GM12872 (cell line): ENCODE results near the gene HAVCR1.

ENCODE experiments used
- TF ChIP-seq, protein P1 (sequence below): IDR thresholded peaks from 3 replicates; pipeline ENCODE4 v1.5.1; 2011; ENCODE audit warnings: low read depth, mild to moderate bottlenecking, low read length, moderate library complexity; ENCODE audit not compliant: insufficient read depth

Gene HAVCR1

DNA sequence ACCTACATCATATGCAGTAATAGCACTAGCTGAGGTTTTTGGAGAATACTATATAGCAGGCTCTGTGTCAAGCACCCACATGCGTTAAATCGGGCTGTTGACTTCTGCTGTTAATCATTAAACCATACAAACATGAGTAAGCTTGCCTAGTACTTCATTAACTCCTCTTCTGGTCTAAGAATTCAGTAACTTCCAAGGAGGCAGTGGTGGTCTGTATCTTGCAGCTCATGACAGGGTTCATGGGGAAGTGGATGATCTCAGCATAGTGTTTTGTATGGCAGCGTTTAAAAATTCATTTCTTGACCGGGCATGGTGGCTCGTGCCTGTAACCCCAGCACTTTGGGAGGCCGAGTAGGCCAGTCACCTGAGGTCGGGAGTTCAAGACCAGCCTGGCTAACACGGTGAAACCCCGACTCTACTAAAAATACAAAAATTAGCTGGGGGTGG is at the start of gene HAVCR1:
HAVCR1 (minus strand) TSS at position 24 of the 447 bp plus-strand sequence. CDS start 1,173 bp downstream, outside the sequence.
- TF ChIP-seq, protein P1, sequence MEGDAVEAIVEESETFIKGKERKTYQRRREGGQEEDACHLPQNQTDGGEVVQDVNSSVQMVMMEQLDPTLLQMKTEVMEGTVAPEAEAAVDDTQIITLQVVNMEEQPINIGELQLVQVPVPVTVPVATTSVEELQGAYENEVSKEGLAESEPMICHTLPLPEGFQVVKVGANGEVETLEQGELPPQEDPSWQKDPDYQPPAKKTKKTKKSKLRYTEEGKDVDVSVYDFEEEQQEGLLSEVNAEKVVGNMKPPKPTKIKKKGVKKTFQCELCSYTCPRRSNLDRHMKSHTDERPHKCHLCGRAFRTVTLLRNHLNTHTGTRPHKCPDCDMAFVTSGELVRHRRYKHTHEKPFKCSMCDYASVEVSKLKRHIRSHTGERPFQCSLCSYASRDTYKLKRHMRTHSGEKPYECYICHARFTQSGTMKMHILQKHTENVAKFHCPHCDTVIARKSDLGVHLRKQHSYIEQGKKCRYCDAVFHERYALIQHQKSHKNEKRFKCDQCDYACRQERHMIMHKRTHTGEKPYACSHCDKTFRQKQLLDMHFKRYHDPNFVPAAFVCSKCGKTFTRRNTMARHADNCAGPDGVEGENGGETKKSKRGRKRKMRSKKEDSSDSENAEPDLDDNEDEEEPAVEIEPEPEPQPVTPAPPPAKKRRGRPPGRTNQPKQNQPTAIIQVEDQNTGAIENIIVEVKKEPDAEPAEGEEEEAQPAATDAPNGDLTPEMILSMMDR: no peak

DNA sequence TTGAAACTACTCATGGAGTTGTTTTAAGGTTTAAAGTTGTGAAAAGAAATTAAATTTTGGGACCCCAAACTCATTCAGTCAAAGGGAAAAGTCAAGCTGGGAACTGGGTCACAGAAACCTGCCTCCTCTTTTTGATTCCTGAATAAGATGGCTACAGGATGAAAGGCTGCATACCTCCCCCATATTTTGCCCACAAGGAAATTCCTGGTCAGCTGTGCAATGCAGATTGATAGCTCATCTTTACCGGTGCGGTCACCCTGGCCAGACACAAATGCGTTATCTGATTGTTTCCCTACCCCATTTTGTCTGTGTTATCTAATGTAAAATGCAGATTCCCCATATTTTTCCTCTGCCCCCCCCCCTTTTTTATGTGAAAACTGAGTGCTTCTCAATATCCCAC is 48.6 kb upstream of the HAVCR1 start:
- TF ChIP-seq, protein P1: no peak

DNA sequence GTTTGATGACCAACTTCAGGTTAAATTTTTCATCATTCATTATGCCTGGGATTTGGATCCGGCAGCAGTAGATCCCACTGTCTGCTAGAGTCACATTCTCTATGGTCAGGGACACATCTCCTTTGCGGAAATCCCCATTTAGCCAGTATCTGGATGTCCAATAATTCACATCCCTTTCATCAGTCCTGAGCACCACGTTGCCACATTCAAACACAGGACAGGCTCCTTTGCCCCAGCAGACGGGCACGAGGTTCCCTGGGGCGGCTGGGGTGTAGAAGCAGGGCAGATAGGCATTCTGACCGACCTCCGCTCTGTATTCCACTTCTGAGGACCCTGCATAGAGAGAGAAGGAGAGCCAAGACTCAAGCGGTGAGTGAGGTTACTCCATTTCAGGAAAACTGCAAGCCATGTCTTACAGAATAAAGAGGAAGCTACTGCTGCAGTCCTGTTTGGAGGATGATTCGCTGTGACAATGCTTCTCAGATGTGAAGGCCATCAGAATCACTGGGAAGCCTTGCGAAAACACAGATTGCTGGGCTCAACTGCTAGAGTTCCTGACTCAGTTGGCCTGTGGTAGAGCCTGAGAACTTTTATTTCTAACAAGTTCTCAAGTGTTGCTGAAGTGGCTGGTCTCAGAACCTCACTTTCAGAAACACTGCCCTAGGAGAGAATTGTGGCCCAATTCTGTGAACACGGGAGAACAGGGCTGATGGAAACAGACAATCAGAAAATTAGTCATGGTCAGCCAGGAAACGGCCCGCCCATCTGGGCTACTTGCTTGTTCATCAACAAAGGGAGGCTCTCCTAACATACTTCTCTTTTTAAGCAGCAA is 47.9 kb upstream of the HAVCR1 start:
- TF ChIP-seq, protein P1: no peak

DNA sequence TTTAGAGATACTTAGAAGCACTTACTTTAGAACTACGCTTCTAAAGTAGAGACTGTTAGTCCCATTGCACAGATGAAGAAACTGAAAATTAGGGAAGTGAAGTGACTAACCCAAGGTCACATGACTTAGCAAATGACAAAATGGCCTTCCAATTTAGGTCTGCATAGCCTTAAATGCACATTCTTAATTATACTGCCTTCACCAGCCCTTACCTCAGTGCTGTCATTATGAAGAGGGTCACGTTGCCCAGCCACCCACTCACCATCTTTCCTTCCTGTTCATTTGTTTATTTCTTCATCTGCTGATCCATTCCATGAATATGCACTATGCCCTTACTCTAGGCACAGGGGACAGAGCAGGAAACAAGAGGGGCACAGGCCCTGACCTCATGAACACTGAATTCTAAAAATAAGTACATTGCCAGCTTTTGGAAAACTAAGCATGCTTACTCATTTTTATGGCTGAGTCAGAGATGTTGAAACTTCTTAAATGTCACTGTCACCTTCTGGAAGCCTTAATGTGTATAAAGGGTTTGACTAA is 41.3 kb upstream of the HAVCR1 start:
- TF ChIP-seq, protein P1: no peak

DNA sequence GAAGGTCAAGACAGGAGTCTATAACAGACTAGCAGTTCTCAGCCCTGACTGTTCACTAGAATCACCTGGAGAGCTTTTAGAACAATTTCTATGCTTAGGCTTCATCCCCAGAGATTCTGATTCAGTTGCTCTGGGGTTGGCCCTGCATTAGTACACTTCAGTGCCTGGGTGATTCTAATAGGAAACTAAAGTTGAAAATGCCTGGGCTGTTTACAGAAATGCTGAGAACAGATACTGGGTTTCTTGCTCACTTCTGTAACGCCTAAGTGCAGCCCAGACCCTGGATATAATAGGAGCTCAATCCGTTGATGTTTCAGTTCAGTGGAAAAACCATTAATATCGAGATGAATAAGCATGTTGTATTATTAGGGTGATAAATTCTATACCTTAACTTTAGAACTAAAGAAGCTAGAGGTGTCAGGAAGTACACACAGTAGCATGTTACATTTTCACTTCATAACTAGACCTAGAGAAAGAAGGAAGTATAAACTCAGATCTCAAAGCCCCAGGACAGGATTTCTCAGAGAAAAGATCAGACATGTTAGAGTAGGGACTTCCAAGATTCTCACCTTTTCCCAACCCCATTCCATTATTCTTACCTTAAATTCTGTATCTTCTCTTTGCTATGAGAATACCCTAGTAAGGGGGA is 29.6 kb upstream of the HAVCR1 start:
- TF ChIP-seq, protein P1: no peak

DNA sequence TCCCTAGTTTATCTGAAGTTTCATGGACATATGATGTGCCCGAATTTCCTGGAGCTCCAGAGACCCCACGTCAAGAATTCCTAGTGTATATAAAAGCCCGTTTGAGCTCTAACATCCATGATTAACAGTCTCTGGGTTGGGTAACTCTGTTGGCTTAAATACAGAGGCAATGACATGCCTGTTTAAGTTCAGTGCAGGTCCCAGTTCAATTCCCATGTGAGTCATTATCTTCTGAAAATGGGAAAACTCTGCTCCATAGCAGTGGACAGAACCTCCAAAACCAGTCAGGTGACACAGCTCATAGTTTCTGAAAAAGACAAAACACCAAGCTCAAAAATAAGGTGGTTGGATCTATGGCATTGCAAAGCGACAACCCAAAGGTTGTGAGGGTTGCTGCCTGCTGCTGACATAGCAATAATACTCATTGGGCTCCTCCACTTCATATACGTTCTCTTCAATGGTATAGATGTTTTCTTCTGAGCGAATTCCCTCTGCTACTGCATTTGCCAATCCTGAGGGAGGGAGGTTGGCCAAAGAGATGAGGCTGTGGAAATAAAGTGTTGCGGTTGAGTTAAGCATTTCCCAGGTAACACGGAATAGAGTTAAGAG is 27.9 kb upstream of the HAVCR1 start:
- TF ChIP-seq, protein P1: no peak

DNA sequence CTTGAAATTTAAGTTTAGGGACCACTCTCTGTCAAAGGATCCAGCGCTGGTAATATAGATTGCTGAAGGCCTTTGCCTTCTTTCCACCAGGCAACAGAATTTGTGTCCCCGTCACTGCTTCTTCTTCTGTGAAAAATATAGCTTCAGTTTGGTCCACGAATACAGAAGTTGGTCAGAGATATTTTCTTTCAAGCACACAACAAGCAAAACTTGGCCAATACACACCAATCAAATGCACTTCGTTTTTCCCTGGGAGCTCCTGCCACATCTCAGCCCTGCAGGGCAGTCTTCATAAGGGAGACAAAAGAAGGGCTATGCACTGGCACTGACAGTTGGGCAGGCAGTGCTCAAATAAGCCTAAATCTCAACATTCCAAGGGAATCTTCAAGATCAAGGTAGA is 27.0 kb upstream of the HAVCR1 start:
- TF ChIP-seq, protein P1: no peak
